MM.1S (cell line): ENCODE measurements around the gene APPBP2.

Experiments
- CTCF ChIP-seq: fragments of 300-600 bp; sonication (generic); IDR thresholded peaks from 2 replicates; pipeline ENCODE4 v1.5.1; 2016; ENCODE audit warnings: antibody characterized with exemption, low read length, mixed read lengths
- EZH2 ChIP-seq: fragments of 300-600 bp; sonication (generic); optimal IDR thresholded peaks from 2 replicates; pipeline ENCODE3; 2017; ENCODE audit warnings: low read depth, mild to moderate bottlenecking, antibody characterized with exemption, low read length, mixed read lengths
- EZH2phosphoT487 ChIP-seq: fragments of 300-600 bp; sonication (generic); IDR thresholded peaks from 2 replicates; pipeline ENCODE4 v1.6.1; 2018; ENCODE audit warnings: antibody characterized with exemption, low read length

- no peak for TF ChIP-seq CTCF
- no peak for TF ChIP-seq EZH2
- TF ChIP-seq EZH2phosphoT487, result no peak
Measured at GRCh38 chr17:60439501-60439900, 86.5 kb downstream of the APPBP2 start.
